Lung microvascular endothelial cell (primary cell): ENCODE measurements around the gene ADCY5. TPM values are rescaled to one million over a fixed set of nuclear protein-coding genes. Genes with fewer than 3 reads are reported as not detected.
"Not testable (repeated sequence)": the region's sequence is repeated elsewhere in the genome, so short reads cannot be mapped to it uniquely, and the experiment has no call there.

Experiments
- DNase-seq, 2 donors: peaks; one replicate each; pipeline versions ENCODE4 v3.0.0 to v3.0.0-alpha.2; 2010; ENCODE audit warnings: low read depth in 2 of 2
- total RNA-seq: library from RNA; depleted of rRNA; stranded (reverse); fragments of >200 nt; gene quantifications from 2 replicates; pipeline ENCODE4 v1.2.1, GENCODE V29; 2014

Gene ADCY5
- total RNA-seq, 1 donor from 2014 or later, result 1.4 TPM

DNA sequence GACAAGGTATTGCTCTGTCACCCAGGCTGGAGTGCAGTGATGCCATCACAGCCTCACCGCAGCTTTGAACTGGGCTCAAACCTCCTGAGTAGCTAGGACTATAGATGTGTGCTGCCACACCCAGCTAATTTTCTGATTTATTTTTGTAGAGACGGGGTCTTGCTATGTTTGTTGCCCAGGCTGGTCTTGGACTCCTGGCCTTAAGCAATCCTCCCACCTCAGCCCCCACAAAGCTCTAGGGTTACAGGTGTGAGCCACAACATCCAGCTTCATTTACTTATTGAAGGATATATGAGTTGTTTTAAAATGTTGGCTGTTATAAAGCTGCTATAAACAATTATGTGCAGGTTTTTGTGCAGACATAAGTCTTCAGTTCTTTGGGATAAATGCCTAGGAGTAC, 184.9 kb downstream of the ADCY5 start:
- no peak for DNase-seq

DNA sequence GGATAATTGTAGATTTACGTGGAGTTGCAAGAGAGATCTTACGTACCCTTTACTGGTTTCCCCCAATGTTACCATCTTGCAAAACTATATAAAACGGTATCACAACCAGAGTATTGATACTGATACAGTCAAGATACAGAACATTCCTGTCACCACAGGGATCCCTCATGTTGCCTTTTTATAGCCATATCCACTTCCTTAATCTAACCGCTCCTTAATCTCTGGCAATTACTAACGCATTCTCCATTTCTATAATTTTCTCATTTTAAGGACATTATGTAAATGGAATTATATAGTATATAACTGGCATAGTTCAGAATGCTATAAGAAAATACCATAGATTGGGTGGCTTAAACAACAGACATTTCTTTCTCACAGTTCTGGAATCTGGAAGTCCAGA, 186.0 kb downstream of the ADCY5 start:
- DNase-seq, result no peak

DNA sequence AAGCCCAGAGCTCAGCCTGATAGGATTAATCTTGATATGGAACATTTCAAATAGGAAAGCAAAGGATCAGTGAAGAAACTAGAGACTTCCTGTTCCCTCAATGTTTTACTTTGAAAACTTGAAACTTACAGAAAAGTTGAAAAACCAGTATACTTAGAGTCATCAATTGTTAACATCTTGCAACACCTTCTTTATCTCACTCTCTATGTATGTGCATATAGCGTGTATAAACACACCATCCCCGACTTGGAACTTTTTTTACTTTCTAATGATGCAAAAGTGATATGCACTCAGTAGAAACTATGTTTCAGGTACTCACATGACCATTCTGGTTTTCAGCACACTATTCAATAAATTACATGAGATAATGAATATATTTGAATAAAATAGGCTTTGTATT, 186.7 kb downstream of the ADCY5 start:
- DNase-seq, result no peak

DNA sequence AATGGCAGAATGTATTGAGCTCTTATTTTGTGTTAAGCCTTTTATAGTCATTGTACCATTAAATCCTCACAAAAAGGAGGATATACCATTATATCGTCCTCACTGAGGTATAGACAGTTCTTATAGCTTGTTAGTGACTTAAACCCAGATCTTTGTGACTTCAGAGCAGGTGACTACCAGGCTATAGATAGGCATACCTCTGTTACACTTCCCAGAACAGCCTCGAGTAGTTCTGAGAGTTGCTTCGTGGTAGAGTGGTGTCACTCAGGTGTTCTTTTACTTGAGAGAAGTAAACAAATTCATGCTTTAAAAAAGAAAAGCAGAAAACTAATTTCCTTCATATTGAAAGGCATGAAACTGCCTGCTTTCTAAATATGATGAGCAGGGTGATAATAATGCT, 187.2 kb downstream of the ADCY5 start:
- DNase-seq, result no peak

DNA sequence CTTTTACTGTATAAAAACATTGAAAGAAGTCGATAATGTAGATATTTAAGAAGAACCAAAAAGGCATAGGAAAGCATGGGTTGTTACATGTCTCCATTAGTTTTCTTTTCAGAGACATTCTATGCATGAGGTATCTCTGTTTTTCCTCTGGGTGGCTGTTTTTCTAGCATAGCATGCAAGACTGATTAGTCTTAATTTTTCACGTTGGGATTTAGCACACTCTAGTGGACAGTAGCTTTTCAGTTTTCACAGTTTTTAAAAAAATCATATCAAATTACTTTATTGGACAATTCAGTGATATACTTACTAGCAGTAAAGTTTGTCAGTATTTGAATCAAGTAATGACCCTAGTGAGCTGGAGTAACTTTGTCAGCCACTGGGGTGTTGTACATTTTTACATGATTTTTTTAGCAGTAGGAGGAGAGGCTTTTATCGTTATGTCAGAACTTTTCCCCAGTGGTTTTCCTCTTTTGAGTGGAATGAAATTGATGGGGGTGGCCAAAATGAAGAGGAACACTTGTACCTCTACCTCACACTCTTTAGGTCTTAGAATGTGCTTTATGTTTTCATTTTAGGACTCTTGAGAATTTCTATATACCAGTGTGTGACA, 190.0 kb downstream of the ADCY5 start:
- peak; percentile 73 to 81 for DNase-seq

DNA sequence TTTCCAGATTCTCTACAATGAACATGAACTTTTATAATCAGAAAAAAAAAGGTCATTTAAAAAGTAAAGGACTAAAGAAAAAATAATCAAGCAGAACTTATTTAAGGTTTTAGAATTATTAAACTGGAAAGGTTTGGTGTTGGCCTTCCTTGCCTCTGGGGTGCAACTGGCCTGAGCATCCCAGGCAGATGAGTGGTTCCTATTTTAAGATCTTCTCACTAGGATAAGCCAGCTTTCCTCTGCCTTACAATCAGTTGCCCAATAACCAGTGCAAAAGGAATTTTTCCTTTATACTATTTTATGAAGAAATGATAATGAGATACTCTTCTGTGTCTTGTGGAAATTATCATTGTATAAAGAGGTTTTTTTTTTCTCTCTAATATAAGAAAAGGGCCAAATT, 190.5 kb downstream of the ADCY5 start:
- DNase-seq, result no peak

DNA sequence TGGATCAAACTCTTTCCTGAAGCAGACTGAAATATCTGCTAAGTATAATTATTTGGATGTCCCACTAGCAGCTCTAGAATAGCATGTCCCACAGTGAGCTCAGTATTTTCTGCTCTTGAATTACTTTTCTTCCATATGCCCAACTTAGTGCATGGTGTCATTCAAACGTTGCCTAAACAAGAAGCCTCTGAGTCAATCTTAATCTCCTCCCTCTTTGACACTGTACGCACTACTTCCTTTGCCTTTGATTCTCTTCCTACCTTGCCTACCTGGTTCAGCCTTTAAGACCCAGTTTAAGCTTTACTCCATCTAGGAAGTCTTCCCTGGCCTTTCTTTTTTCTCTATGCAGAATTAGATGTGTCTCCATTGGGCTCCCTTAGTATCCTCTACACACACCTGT, 192.6 kb downstream of the ADCY5 start:
- no peak for DNase-seq

DNA sequence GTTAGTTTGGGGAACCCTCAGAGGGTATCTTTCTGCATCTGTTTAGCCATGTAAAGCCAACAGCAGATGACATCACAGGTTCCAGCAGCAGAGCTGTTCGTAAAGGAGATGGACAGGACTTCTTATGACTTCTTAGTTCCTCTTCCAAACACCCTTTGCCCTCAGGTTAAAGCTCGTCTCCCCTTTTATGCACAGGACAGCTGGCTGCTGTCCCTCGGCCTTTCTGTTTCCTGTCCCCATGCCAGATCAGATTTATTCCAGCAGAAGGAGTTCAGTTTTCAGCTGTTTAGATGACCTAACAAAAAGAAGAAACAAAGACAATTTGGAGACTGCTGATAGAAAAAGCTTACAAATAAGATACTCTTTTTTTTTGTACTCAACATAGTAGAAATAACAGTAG, 202.0 kb downstream of the ADCY5 start:
- peak; percentile 23 to 26 for DNase-seq

DNA sequence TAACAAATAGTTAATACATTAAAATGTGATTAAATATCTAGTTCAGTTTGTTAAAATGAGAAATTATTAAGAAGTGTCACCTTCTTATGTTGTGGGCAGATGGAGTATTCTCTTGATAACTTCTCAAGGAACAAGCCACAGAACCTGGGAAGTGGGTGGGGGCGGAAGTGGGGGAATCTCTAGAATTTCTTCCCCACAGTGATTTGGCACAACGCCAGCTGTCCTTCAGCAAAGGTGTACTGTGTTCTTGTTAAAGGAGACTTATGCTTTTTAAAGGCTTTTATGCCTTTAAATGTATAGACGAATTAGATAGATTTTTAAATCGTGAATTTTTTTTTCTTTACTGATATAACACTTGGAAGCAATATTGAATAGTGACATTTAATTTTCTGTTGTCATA, 204.8 kb downstream of the ADCY5 start:
- no peak for DNase-seq

DNA sequence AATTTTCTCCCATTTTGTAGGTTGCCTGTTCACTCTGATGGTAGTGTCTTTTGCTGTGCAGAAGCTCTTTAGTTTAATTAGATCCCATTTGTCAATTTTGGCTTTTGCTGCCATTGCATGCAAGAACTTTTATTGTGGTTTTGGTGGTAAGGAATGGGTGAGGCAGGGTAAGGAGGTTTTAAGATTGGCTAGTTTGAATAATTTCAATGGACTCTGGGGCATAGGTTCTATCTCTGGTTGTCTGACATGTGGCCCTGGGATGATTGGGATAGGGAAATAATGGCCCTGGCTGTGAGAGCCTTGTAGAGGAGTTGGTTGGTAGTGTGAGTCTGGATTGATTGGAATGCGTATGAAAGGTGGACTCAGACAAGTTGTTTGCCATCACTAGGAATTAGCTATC, 209.1 kb downstream of the ADCY5 start:
- no peak for DNase-seq

DNA sequence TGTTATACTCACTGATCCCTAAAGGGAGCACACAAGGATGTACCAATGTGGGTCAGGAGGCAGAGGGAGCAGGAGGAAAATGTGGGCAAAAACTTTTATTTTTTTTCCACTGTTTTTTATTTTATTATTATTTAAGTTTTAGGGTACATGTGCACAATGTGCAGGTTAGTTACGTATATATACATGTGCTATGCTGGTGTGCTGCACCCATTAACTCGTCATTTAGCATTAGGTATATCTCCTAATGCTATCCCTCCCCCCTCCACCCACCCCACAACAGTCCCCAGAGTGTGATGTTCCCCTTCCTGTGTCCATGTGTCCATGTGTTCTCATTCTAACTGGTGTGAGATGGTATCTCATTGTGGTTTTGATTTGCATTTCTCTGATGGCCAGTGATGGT, 209.7 kb downstream of the ADCY5 start:
- not testable (repeated sequence) for DNase-seq

DNA sequence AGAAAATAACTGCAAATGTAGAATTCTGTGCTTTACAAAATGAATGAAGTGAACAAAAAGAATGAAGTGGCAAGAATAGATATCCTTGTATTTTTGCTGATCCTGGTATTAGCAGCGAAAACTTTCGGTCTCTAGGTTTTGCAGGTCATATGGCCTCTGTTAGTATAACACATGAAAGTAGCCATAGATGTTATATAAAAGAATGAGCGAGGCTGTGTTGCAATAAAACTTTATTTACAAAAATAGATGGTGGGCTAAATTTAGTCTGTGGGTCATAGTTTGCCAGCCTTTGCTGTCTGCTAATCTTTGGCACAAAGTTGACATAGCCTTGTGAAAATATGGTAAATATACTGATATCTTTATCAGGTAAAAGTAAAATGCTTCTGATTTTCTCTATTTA, 212.0 kb downstream of the ADCY5 start:
- no peak for DNase-seq

Other genes starting within 250 kb of the ADCY5 start
- 28.8 and 31.2 TPM in 2 replicates for gene SEC22A, start 247.1 kb downstream of the ADCY5 start, total RNA-seq
- 13.5 and 22.4 TPM in 2 replicates for gene HACD2, start 136.0 kb upstream of the ADCY5 start, total RNA-seq